ENCODE data around the gene KAT6B.
"Not testable (repeated sequence)": the region's sequence is repeated elsewhere in the genome, so short reads cannot be mapped to it uniquely, and the experiment has no call there.

Gene KAT6B

GRCh38 chr10:74862625-74863024, 36.2 kb downstream of the KAT6B start:
- no peak for DNase-seq (ENCODE audit: low read depth)

DNA sequence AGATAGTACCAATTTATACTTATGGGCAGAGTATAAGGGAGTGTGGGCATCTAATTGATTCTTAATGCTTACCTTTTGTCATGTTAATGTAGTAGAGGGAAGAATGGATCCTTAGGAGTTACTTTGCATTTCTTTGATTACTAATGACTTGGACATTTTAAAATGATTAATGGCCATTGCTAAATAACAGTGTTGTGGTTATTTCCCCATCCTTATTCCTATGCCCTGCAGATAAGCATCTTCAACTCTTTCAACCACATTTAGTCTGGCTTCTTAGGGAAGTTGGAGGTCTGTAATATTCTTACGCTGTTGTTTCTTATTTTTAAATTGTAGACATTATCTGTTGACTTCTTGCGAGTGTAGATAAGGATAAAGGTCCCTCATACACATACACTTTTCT, 37.2 kb downstream of the KAT6B start:
- DNase-seq (ENCODE audit: low read depth): no peak

GRCh38 chr10:74867351-74867750, 41.0 kb downstream of the KAT6B start:
- DNase-seq (ENCODE audit: low read depth): no peak

GRCh38 chr10:74868392-74868977, 42.1 kb downstream of the KAT6B start:
- DNase-seq (ENCODE audit: low read depth): no peak

GRCh38 chr10:74869635-74870034, 43.2 kb downstream of the KAT6B start:
- DNase-seq (ENCODE audit: low read depth): no peak

DNA sequence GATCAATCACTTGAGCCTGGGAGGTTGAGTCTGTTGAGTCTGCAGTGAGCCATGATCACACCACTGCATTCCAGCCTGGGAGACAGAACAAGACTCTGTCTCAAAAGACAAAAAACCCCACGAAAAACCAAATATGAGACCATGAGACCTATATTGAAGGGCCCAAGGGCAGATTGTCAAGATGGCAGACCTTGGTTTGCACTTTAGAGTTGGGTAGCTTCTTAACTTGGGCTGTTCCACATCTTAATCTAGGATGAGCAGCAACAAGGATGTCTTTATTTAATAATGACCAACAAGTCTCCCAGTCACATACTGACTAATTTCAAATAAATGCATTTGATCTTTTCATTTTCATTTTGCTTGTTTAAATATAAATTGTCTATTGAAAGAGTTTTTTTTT, 43.8 kb downstream of the KAT6B start:
- no peak for DNase-seq (ENCODE audit: low read depth)

DNA sequence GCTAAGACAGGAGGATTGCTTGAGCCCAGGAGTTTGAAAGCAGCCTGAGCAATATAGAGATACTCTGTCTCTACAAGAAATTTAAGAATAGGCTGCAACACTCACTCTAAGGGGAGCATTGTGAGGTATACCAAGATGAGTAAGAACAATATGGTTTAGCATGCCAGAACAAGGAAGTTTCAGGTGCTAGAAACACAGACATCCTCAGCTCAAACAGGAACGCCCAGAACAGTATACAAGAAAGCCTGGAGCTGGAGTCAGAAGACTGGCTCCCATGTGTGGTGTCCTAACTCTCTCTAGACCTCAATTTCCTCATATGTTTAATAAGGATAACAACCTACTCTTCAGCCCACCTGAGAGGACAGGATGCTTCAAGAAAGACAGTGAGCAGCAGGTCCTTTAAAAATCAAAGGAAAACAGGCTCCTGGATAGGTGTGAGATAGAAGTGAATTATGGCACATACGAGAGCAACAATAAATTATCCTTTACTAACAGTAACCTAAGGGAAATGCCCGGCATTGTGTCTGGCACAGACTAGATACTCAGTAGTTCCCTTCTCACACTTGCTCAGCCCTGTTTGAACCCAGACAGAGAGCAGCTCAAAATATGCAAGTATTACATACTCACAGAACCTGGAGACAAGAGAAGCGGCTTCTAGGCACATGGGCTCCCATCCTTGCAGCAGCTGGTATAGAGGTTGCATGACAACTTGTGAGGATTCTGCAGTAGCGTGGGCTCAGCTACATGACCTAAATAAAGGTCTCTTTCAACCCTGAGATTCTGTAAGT, 45.4 kb downstream of the KAT6B start:
- DNase-seq (ENCODE audit: low read depth): no peak

DNA sequence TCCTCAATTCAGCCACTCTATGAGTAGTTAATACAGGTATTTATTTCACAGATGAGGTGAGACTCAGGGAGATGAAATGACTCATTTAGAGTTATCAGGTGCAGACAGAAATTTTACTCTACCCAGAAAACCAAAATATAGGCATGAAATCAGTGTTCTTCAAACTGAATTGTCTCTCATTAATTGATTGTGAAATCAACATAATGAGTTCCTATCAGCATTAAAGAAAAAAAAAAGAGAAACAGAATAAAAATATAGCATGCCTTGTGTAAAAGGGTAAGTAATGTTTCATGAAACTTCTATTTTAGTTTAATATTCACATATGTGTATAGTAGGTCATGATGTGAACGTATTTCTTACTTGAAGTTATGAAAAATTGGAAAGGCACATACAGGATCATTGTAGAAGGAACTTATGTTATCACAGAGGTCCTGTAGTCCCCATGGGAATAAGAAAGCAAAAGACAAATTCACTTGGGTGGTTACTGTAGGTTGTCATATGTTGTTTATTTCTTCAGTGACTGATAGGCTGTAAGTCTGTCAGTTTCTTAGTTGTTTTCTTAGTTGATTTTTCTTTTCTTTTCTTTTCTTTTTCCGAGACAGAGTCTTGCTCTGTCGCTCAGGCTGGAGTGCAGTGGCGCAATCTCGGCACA, 47.5 kb downstream of the KAT6B start:
- no peak for DNase-seq (ENCODE audit: low read depth)

DNA sequence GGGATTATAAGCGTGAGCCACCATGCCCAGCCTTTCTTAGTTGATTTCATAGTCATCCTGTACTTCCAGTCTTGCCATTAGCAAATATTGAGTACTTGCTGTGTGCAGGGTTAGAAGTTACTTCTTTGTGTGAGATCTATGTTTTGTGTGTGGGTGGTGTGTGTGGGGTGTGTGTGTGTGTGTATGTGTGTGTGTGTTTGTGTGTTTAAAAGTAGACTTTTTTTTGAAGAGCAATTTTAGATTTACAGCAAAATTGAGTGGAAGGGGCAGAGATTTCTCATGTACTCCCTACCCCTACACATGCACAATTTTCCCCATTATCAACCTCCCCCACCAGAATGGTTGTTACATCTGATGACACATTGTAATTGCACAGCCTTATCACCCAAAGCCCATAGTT, 48.2 kb downstream of the KAT6B start:
- DNase-seq (ENCODE audit: low read depth): no peak

DNA sequence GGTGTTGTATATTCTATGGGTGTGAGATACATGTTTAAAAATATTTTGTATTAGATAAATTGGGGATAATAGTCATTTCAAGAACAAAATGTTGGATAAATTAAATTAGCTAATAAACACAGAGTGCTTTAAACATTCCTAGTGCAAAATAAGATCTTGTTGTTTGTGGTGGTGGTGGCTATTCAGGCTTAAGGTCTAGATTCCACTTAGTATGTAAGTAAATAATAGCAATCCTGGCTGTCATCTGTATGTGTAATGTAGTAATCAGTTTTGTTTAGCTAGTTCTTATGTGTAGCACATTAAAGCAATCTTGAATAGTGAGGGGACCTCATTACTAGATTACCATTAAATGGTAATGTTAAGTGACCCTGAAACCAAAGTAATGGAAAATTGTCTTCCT, 48.7 kb downstream of the KAT6B start:
- no peak for DNase-seq (ENCODE audit: low read depth)

- no peak for DNase-seq (ENCODE audit: low read depth)
Measured at GRCh38 chr10:74875966-74876365, 49.6 kb downstream of the KAT6B start.

- not testable (repeated sequence) for DNase-seq (ENCODE audit: low read depth)
Measured at GRCh38 chr10:74877054-74877453, 50.7 kb downstream of the KAT6B start.

DNA sequence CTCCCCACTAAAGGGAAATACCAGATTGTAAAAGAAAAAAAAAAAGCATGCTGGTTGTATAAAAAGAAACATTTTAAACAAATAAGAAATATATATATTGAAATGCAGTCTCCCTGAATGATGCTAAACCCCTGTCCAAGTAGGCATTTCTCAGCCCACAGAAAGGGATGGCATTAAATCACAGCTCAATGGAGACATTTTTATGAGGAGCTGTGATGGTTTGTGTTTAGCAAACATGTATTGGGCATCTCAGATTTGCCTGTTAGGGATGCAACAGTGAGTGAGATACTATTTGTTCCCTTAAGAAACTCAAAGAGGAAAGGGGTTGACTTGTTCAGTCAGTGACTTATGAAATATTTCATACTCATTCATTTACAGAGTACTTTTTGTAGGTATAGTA, 51.5 kb downstream of the KAT6B start:
- DNase-seq (ENCODE audit: low read depth): no peak

DNA sequence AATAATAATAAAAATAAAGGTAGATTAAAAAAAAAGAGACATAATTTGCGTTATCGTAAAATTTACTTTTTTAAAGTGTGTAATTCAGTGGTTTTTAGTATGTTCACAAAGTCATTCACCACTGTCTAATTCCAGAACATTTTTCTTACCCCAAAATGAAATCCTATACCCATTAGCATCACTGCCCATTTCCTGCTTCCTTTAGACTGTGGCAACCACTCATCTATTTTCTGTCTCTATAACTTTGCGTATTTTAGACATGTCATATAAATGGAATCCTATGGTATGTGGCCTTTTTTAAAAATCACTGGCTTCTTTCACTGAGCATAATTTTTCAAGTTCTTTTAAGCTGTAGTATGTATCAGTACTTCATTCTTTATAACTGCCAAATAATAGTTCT, 53.6 kb downstream of the KAT6B start:
- DNase-seq (ENCODE audit: low read depth): no peak

GRCh38 chr10:74881253-74881884, 55.0 kb downstream of the KAT6B start:
- no peak for DNase-seq (ENCODE audit: low read depth)

- DNase-seq (ENCODE audit: low read depth): no peak
Measured at GRCh38 chr10:74882427-74882826, 56.0 kb downstream of the KAT6B start.

GRCh38 chr10:74882831-74883230, 56.4 kb downstream of the KAT6B start:
- DNase-seq (ENCODE audit: low read depth): no peak

DNA sequence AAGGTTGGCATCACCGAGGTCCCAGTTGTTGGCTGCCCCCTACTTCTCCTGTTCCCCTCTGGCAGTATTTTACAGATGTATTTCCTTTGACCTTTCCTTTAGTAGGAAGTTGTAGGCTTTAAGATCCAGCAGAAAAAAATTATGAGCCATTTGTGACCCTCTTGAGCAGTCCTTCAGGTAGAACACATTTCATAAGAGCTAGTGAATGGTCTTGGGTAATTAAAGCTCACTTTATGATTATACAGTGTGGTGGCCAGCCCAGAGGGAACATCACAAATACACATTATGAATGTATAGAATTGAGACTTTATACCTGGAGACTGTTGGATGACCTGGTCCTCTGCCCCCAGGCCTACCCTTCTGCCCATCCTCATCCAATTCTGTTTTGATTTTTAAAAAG, 57.0 kb downstream of the KAT6B start:
- no peak for DNase-seq (ENCODE audit: low read depth)

GRCh38 chr10:74887614-74888284, 61.3 kb downstream of the KAT6B start:
- no peak for DNase-seq (ENCODE audit: low read depth)

DNA sequence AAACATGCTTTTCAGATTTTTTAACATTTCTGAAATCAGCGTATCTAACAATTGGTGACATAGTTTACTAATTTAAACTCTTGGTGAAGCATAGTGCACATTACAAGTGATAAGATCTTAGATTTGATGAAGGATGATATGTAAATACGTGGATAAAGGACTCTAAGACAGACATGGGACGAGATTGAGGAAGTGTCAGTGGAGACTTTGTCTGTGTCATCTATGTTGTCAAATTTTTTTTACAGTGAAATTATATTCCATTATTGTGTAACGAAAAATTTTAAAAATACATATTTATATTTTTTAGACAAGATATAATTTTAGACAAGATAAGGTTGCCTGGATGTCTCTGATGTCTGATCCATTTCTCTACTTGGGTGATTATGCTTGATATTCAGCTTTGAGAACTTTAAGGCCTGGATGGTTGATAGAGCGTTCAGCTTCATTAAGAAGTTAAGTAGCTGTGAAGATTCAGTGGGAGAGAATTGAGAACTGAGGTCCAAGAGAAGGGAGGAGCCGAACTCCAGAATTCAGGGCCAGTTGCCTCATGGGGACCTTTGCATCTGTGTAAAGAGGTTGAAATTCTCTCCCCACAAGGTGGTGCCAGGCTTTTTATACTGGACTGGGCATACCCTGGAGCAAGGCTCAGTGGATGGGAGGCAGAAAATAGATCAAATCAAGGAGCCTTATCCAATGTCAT, 62.7 kb downstream of the KAT6B start:
- DNase-seq (ENCODE audit: low read depth): no peak

DNA sequence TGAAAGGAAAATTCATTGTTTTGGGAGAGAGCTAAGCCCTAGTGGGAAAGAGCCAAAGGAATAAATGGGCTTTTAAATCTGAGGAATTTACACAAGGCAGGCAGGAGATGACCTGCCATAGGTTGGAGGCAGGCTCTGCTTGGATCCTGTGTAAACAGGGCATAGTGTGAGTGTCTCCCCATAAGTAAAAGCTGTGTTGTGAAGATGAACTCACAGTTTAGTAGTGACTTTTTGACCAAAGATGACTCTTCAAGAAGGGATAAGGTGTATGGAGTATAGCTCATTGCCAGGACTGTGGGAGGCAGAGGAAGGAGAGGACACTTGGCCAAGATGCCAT, 63.2 kb downstream of the KAT6B start:
- no peak for DNase-seq (ENCODE audit: low read depth)

DNA sequence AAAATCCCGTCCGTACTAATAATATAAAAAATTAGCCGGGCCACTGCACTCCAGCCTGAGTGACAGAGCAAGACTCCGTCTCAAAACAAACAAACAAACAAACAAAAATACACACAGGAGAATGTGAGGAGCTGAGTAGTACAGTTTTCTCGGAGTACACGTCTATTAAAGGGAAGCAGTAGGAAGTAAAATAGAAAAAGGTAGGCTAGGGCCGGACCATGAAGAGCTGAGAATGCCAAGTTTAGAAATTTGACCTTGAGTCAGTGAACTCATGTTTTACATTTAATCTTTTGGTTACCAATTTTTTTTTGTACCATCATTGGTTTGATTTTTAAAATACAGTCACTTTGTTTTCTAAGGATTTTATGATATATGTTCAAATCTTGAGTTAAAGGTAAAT, 64.1 kb downstream of the KAT6B start:
- no peak for DNase-seq (ENCODE audit: low read depth)

Data from activated T-helper 9 cell treated with anti-CD3 and anti-CD28 coated beads, Interleukin-2, amount 50 U/mL, for 16 hours (primary cell).